HG02840 (cell line): ENCODE measurements around the gene OST4.

Source experiments
- ATAC-seq: cut with Tn5 transposase; IDR thresholded peaks from one replicate; pipeline ENCODE4 v1.9.1; 2021; ENCODE audit warnings: mild to moderate bottlenecking, moderate library complexity, moderate number of reproducible peaks; ENCODE audit not compliant: unreplicated experiment, low FRiP score

OST4 gene

DNA sequence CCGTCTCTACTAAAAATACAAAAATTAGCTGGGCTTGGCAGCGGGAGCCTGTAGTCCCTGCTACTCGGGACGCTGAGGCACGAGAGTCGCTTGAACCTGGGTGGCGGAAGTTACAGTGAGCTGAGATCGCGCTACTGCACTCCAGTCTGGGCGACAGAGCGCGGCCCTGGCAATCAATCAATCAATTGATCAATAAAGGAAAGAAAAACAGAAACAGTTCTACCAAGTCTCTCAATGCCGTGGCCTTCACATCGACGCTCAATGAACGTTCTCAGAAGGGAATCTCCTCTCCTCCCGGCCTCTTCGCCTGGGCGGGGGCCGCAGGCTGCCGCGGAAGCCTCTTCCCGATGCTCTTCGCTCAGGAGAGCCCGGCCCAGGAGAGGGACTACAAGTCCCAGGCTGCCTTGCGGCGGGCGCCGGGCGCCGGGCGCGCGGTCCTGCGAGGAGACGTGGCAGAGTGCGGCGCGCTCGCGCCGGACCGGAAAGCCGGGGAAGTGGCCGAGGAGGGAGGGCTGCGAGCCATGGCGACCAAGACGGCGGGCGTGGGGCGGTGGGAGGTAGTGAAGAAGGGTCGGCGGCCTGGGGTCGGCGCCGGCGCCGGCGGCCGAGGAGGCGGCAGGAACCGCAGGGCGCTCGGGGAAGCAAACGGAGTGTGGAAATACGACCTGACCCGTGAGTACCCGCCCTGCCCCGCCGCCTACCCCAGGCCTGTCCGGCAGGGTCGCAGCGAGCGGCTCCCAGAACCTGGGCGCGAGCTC is 38.8 kb downstream of the OST4 start, which contains the start of gene TMEM214:
Gene TMEM214, plus strand, starts transcription at position 471 of the 758 bp plus-strand sequence. Its CDS starts 51 bp downstream, at position 522.
- peak; percentile 79 for ATAC-seq

DNA sequence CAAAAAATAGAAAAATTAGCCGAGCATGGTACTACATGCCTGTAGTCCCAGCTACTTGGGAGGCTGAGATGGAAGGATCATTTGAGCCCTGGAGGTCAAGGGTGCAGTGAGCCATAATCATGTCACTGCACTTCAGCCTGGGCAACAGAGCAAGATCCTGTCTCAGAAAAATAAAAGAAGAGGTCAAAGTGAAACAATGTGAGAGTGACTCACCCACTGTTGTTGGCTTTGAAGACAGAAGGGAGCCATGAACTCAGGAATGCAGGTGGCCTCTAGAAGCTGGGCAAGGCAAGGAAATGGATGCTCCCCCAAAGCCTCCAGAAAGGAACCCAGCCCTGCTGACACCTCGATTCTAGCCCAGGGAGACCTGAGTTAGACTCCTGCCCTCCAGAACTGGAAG is 42.4 kb downstream of the OST4 start:
- ATAC-seq = no peak

DNA sequence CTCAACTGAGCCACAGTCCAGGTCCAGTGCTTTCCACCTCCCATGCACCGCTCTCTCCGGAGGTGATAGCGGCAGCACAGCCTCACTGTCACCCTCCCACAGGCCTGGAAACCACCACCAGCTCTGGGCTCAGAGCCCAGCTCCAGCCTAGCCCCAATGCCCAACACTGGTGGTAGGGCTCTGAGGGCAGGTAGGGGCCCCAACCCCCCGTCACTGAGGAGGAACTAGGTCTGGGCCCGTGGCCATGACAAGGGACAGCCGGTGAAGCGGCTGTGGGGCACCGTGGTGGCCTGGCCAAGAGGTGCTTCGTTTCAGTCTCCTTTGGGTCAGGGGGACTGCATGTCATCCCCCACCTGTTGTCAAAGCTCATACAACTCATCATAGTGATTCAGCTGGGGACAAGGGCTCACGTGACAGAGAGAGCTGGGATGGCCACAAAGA is 44.2 kb downstream of the OST4 start:
- ATAC-seq = no peak

DNA sequence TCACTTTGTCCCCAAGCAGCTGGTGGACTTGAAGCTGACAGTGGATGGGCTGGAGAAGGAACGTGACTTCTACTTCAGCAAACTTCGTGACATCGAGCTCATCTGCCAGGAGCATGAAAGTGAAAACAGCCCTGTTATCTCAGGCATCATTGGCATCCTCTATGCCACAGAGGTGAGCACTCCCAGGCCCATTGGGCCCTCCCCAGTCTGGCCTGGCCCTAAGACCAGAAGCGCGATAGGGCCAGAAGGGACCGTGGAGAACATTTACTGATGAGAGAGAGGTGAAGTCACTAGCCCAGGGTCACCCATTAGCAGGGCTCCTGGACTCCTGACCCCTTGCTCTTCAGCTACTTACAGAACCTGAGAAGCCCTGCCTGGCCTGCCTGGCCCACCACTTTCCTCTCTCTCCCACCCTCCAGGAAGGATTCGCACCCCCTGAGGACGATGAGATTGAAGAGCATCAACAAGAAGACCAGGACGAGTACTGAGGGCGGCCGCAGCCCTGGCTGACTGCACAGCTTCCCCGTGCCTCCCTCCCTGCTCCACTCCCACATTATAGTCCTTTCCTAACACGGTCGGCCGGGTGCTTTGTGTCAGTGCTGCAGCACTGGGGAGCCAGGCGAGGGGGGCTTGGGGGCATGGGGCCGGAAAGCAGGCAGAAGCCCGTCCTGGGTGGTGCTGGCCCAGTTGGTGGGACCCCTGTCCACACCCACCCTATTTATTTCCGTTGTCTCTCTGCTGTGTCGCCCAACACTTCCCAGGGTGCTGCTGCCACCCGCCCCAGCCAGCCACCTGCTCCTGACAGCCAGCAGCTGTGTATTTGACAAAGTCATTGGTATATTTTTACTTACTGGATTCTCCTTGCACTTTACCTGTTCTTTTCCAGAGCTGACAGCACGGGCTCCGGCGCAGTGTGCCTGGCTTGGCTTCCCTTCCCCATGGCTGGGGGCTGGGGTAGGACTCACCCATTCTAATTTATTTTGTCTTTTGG is 45.3 kb downstream of the OST4 start:
- ATAC-seq = no peak

DNA sequence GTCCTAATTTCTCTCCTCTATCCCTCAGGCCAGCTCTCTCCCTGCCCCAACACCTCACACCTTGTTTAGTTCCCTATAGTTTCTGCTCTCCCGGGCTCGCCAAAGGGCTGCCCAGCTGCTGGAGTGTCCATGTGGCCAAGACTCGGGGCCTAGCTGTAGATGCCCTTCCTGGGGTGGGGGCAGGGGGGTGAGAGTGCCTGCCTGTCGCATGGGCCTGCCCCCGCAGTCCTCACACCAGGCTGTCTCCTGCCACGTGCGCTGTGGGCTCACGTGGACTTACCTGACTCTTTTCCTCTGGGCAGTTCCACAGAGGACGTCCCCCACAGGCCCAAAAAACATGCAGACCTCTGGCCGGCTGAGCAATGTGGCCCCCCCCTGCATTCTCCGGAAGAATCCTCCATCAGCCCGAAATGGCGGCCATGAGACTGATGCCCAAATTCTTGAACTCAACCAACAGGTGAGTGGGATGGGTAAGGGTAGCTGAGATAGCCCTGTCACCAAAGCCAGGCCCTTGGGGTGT is 46.1 kb downstream of the OST4 start:
- no peak for ATAC-seq

DNA sequence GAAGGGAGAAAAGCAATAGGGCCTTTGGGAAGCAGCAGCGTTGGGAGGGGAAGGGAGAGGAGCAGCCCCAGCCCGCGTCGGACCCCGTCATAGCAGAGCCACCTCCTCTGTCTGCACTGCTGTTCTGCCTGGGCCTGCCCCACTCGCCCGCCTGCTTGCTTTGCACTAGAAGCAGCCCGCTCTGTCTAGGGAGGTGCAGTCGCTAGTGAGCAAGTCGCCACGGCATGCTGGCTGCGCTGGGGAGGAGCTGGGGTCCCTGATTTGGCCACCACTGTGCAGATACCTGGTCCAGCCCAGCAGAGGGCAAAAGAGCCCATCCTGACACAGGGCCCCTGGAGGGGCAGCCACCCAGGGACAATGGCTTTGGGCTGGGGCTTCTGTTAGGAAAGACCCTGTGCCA is 46.6 kb downstream of the OST4 start:
- ATAC-seq = no peak

DNA sequence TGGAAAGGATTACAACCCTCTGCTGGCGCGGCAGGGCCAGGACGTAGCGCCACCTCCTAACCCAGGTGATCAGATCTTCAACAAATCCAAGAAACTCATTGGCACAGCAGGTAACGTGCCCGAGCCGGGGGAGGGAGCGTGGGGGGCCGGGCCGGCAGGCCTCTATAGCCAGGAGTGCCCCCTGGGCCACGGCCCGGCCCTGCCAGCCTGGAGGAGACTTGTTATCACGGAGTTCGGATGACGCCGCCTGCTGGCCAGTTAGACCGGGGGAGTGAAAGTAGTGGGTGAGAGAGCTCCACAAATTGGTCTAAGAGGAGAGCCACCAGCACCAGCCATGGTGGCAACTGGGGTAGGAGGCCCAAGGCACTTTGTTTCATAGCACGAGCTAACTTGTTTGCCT is 47.3 kb downstream of the OST4 start:
- no peak for ATAC-seq

DNA sequence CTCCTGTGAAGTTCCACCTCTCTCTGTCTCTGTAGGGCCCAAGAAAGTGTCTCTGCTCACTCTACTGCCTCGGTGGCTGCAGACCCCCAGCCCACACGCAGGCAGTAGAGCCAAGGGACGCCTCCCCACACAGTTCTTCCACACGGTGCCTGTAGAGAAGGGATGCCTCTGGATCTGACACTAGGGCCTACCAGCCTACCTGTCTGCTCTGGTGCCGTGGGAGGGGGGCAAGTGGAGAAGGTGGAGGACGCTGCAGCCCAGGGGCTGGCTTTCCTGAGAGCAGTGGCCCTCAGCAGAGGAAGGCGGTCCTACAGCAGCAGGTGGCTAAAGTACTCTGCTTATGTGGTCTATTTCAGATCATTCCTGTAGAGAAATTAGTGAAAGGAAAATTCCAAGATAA is 47.7 kb downstream of the OST4 start:
- ATAC-seq = no peak

DNA sequence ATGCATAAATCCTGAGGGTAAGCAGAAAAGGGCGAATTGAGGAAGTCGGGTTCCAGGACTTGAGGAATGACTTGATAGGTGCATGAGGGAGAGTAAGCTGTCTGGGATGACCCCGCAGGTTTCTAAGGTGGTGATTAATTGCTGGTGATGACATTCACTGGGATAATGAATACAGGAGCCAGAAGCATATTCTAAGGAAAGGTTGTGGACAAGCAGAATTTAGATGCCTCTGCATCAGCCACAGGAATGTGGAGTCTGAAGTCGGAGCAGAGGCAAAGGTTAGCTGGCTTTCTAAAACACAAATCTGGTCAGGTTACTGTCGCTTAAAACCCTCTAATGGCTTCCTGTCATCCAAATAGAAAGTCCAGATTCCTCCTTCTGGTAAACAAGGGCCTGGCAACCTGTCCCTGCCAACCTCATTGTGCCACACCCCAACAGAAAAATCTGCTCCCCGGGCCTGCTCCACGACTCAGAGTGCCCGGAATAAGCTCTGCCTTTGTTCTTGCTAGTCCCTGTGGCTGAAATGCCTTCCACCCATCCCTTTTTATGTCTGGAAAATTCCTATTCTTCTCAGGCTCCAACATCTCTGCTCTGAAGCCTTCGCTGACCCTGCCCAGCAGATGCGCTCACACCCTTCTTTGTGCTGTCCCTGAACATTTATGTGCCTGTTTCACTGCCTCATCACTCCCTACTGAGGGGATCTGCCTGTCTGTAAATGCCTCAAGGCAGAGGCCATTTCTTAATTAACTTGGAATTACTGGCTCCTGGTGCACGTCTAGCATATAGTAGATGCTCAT is 50.0 kb downstream of the OST4 start:
- no peak for ATAC-seq
